Neutrophil (primary cell): ENCODE data around the gene RPS6KB2.

Experiments used
- H3K27ac ChIP-seq: fragments of 200-600 bp; sonication (generic); 2 replicates; pipeline ENCODE4 v1.5.1; 2016; ENCODE audit warnings: mild to moderate bottlenecking, moderate library complexity
- H3K27me3 ChIP-seq: fragments of 200-600 bp; sonication (generic); 2 replicates; pipeline ENCODE4 v1.6.0; 2016; ENCODE audit warnings: mild to moderate bottlenecking
- H3K36me3 ChIP-seq: fragments of 200-600 bp; sonication (generic); 2 replicates; pipeline ENCODE4 v1.5.1; 2017
- H3K4me1 ChIP-seq, 2 experiments: fragments of 200-600 bp in 1 of 2; sonication (generic) in 1 of 2; 1 replicate in 1 of 2; 2 replicates in 1 of 2; pipeline versions ENCODE4 v1.5.1 to v1.6.1; 2013 to 2016; ENCODE audit warnings: low read depth in 1 of 2, low read length in 1 of 2, mild to moderate bottlenecking in 1 of 2, moderate library complexity in 1 of 2; ENCODE audit not compliant: control insufficient read depth in 1 of 2, insufficient read depth in 1 of 2
- H3K4me3 ChIP-seq, 2 experiments: fragments of 200-600 bp in 1 of 2; sonication (generic) in 1 of 2; 1 replicate in 1 of 2; 2 replicates in 1 of 2; pipeline ENCODE4 v1.5.1; 2013 to 2016; ENCODE audit warnings: low read depth in 1 of 2, low read length in 1 of 2, mild to moderate bottlenecking in 1 of 2, moderate library complexity in 1 of 2
- H3K9me3 ChIP-seq: fragments of 200-600 bp; sonication (generic); 2 replicates; pipeline ENCODE4 v1.5.1; 2016
- TF ChIP-seq, protein P1 (sequence below): fragments of 200-600 bp; sonication (generic); IDR thresholded peaks from 2 replicates; pipeline ENCODE4 v1.5.1; 2016; ENCODE audit warnings: antibody characterized with exemption

RPS6KB2 gene

GRCh38 chr11:67483831-67484665 is 55.8 kb downstream of the RPS6KB2 start:
- peak overlapping the region; percentile 96 for H3K27ac ChIP-seq
- H3K9me3 ChIP-seq, result no peaks in the 10 kb centered on the region
- H3K36me3 ChIP-seq, result peaks cover 14% of the 10 kb centered on the region
- TF ChIP-seq, protein P1, sequence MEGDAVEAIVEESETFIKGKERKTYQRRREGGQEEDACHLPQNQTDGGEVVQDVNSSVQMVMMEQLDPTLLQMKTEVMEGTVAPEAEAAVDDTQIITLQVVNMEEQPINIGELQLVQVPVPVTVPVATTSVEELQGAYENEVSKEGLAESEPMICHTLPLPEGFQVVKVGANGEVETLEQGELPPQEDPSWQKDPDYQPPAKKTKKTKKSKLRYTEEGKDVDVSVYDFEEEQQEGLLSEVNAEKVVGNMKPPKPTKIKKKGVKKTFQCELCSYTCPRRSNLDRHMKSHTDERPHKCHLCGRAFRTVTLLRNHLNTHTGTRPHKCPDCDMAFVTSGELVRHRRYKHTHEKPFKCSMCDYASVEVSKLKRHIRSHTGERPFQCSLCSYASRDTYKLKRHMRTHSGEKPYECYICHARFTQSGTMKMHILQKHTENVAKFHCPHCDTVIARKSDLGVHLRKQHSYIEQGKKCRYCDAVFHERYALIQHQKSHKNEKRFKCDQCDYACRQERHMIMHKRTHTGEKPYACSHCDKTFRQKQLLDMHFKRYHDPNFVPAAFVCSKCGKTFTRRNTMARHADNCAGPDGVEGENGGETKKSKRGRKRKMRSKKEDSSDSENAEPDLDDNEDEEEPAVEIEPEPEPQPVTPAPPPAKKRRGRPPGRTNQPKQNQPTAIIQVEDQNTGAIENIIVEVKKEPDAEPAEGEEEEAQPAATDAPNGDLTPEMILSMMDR, result no peak
- peak overlapping the region; percentile 85 to 92 for H3K4me3 ChIP-seq
- H3K27me3 ChIP-seq, result no peaks in the 10 kb centered on the region
- peaks cover 40 to 44% of the 10 kb centered on the region in 2 experiments for H3K4me1 ChIP-seq

- Histone ChIP-seq H3K9me3 (no peaks in the 10 kb centered on the region), H3K4me1 (peaks cover 40 to 44% of the 10 kb centered on the region in 2 experiments), H3K27me3 (no peaks in the 10 kb centered on the region), H3K4me3 (peak overlapping the region; percentile 18), H3K36me3 (peaks cover 23% of the 10 kb centered on the region), H3K27ac (peak overlapping the region; percentile 96)
- TF ChIP-seq, protein P1, result no peak
These were observed 56.6 kb downstream of the RPS6KB2 start for GRCh38 chr11:67484847-67485311.
